Endodermal cell (in vitro differentiated cells): ENCODE measurements around the gene ADAMTS10. TPM values are rescaled to one million over a fixed set of nuclear protein-coding genes. Genes with fewer than 3 reads are reported as not detected.
"Not testable (repeated sequence)": the region's sequence is repeated elsewhere in the genome, so short reads cannot be mapped to it uniquely, and the experiment has no call there.

Experiments
- DNase-seq: peaks from one replicate; pipeline ENCODE4 v3.0.0-alpha.2; 2017
- H3K27ac ChIP-seq: 2 replicates; pipeline ENCODE4 v1.5.1; 2013; ENCODE audit warnings: mild to moderate bottlenecking, low read depth, low read length, moderate library complexity
- H3K27me3 ChIP-seq: 2 replicates; pipeline ENCODE4 v1.6.1; 2013; ENCODE audit warnings: mild to moderate bottlenecking, low read length, moderate library complexity; ENCODE audit not compliant: insufficient read depth, control insufficient read depth, poor library complexity, severe bottlenecking
- H3K36me3 ChIP-seq: 2 replicates; pipeline ENCODE4 v1.7.0; 2013; ENCODE audit warnings: mild to moderate bottlenecking, low read length, moderate library complexity; ENCODE audit not compliant: control insufficient read depth, insufficient read depth
- H3K4me1 ChIP-seq: one replicate; pipeline ENCODE4 v1.7.0; 2013; ENCODE audit warnings: low read length; ENCODE audit not compliant: control insufficient read depth, insufficient read depth
- H3K4me3 ChIP-seq: 2 replicates; pipeline ENCODE4 v1.5.1; 2013; ENCODE audit warnings: mild to moderate bottlenecking, low read length, moderate library complexity
- H3K9ac ChIP-seq: 2 replicates; pipeline ENCODE4 v1.6.1; 2013; ENCODE audit warnings: mild to moderate bottlenecking, low read length, moderate library complexity; ENCODE audit not compliant: poor library complexity, severe bottlenecking; ENCODE audit errors: extremely low read depth
- H3K9me3 ChIP-seq: 2 replicates; pipeline ENCODE4 v1.6.1; 2013; ENCODE audit warnings: mild to moderate bottlenecking, low read length, moderate library complexity; ENCODE audit not compliant: control insufficient read depth
- H3K27ac Mint-ChIP-seq: 2 replicates; pipeline ENCODE4 v1.8.0; 2020; ENCODE audit warnings: mixed read lengths
- H3K27me3 Mint-ChIP-seq: 2 replicates; pipeline ENCODE4 v1.8.0; 2021; ENCODE audit warnings: mild to moderate bottlenecking, mixed read lengths; ENCODE audit not compliant: insufficient read depth
- H3K36me3 Mint-ChIP-seq: 2 replicates; pipeline ENCODE4 v1.8.0; 2020; ENCODE audit warnings: low read depth, mixed read lengths
- H3K4me1 Mint-ChIP-seq: 2 replicates; pipeline ENCODE4 v1.8.0; 2020; ENCODE audit warnings: mixed read lengths
- H3K4me3 Mint-ChIP-seq: 2 replicates; pipeline ENCODE4 v1.8.0; 2020; ENCODE audit warnings: mild to moderate bottlenecking, moderate library complexity, mixed read lengths
- H3K9me3 Mint-ChIP-seq: 2 replicates; pipeline ENCODE4 v1.8.0; 2020; ENCODE audit warnings: mild to moderate bottlenecking, mixed read lengths
- WGBS, 2 experiments: methylation state at CpG; one replicate each; pipeline versions ENCODE4 v1.1.5 to v1.1.7; 2013; ENCODE audit warnings: missing lambda C conversion rate in 2 of 2, mixed read lengths in 1 of 2; ENCODE audit not compliant: insufficient coverage in 1 of 2, insufficient read length in 1 of 2; 5-methylcytosine and 5-hydroxymethylcytosine counted together
- total RNA-seq, 2 donors: library from RNA; stranded (reverse); fragmentation: NEBNext Ultra II Directional in 1 of 2; extraction: Animal tissue kit (Norgen Biotek cat#: 25700) in 1 of 2; gene quantifications; 2 replicates in 1 of 2; 3 replicates in 1 of 2; pipeline ENCODE4 v1.2.1, GENCODE V29; 2021
- TF ChIP-seq, protein P1 (sequence below): fragments of 200-600 bp; sonication (generic); conservative IDR thresholded peaks from 2 replicates; pipeline ENCODE4 v1.5.0; 2021; ENCODE audit warnings: antibody characterized with exemption, mild to moderate bottlenecking

ADAMTS10 gene
- total RNA-seq, 2 donors from 2014 or later: 19.3 to 35.9 TPM

- Mint-ChIP-seq H3K9me3 (no peaks in the 10 kb centered on the region), H3K36me3 (no peaks in the 10 kb centered on the region), H3K27me3 (peaks cover 24% of the 10 kb centered on the region), H3K4me1 (peaks cover 4% of the 10 kb centered on the region), H3K4me3 (no peak within 1 kb of the TSS), H3K27ac (no peak within 1 kb of the TSS)
- Histone ChIP-seq H3K9me3 (no peaks in the 10 kb centered on the region), H3K4me1 (peaks cover 5% of the 10 kb centered on the region), H3K36me3 (no peaks in the 10 kb centered on the region), H3K4me3 (no peak within 1 kb of the TSS), H3K9ac (no peak within 1 kb of the TSS), H3K27ac (no peak within 1 kb of the TSS), H3K27me3 (no peaks in the 10 kb centered on the region)
- DNase-seq: no peak
- 79% methylated on average over 3 of the region's 7 CpGs; no CpG with 5 or more reads in 1 of the 2 experiments for WGBS, 2 experiments
- TF ChIP-seq, protein P1, sequence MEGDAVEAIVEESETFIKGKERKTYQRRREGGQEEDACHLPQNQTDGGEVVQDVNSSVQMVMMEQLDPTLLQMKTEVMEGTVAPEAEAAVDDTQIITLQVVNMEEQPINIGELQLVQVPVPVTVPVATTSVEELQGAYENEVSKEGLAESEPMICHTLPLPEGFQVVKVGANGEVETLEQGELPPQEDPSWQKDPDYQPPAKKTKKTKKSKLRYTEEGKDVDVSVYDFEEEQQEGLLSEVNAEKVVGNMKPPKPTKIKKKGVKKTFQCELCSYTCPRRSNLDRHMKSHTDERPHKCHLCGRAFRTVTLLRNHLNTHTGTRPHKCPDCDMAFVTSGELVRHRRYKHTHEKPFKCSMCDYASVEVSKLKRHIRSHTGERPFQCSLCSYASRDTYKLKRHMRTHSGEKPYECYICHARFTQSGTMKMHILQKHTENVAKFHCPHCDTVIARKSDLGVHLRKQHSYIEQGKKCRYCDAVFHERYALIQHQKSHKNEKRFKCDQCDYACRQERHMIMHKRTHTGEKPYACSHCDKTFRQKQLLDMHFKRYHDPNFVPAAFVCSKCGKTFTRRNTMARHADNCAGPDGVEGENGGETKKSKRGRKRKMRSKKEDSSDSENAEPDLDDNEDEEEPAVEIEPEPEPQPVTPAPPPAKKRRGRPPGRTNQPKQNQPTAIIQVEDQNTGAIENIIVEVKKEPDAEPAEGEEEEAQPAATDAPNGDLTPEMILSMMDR: no peak
These were observed 33.3 kb downstream of the ADAMTS10 start, which contains the start of gene MYO1F for GRCh38 chr19:8577247-8577646. Gene MYO1F, minus strand, starts transcription at chr19:8577442. Its CDS starts 133 bp downstream, at chr19:8577309.

DNA sequence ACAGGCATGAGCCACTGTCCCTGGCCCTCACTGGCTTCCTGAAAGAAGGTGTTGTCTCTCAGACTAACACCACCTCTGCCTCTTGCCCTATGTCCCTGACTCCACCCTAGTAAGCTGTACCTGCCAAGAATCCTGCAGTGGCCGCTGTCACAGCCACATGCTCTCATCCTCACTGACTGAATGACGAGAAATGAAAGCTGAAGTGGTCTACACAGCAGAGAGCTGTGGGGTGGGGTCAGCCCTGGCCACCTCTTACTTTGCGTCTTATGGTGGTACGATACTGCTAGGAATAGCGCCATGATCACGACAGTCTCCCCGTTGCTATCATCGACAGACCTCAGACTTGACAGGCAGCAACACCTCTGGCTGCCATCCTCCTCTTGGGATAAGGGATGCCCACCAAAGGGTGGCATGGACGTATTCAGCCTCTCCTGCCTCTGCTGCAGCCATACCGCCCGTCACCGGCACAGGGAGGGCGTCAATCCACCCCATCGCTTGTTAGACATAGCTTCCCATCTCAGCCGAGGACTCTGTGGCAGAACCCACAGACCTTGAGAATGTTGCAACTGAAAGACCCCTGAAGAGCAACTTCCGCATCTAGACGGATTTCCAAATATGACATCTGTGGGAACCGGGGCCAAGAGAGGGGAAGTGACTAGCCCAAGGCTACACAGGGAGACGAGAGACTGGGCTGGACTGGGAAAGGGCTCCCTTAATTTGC lies 34.1 kb downstream of the ADAMTS10 start:
- H3K4me3 Mint-ChIP-seq: no peak overlapping the region
- DNase-seq: no peak
- H3K27ac Mint-ChIP-seq: no peak overlapping the region
- TF ChIP-seq, protein P1: no peak
- H3K9ac ChIP-seq: no peak overlapping the region
- H3K27me3 Mint-ChIP-seq: peaks cover 24% of the 10 kb centered on the region
- no peak overlapping the region for H3K4me3 ChIP-seq
- H3K9me3 ChIP-seq: no peaks in the 10 kb centered on the region
- no peak overlapping the region for H3K27ac ChIP-seq
- no peaks in the 10 kb centered on the region for H3K36me3 Mint-ChIP-seq
- H3K36me3 ChIP-seq: no peaks in the 10 kb centered on the region
- H3K9me3 Mint-ChIP-seq: no peaks in the 10 kb centered on the region
- H3K27me3 ChIP-seq: no peaks in the 10 kb centered on the region
- 94 to 96% methylated on average over 18 to 19 of the region's 19 CpGs for WGBS, 2 experiments
- H3K4me1 ChIP-seq: peaks cover 5% of the 10 kb centered on the region
- peaks cover 4% of the 10 kb centered on the region for H3K4me1 Mint-ChIP-seq

GRCh38 chr19:8575467-8575997 lies 35.0 kb downstream of the ADAMTS10 start:
- H3K27ac Mint-ChIP-seq: no peak overlapping the region
- Histone ChIP-seq H3K4me1 (peaks cover 5% of the 10 kb centered on the region), H3K27me3 (no peaks in the 10 kb centered on the region), H3K9me3 (no peaks in the 10 kb centered on the region), H3K9ac (no peak overlapping the region), H3K27ac (no peak overlapping the region), H3K36me3 (no peaks in the 10 kb centered on the region), H3K4me3 (no peak overlapping the region)
- no peaks in the 10 kb centered on the region for H3K9me3 Mint-ChIP-seq
- H3K4me1 Mint-ChIP-seq: peaks cover 4% of the 10 kb centered on the region
- TF ChIP-seq, protein P1: no peak
- no peaks in the 10 kb centered on the region for H3K36me3 Mint-ChIP-seq
- 59 to 66% methylated on average over 7 to 10 of the region's 10 CpGs for WGBS, 2 experiments
- peak; percentile 65 for DNase-seq
- H3K27me3 Mint-ChIP-seq: peaks cover 24% of the 10 kb centered on the region
- H3K4me3 Mint-ChIP-seq: no peak overlapping the region

- peaks cover 23% of the 10 kb centered on the region for H3K27me3 Mint-ChIP-seq
- H3K9me3 ChIP-seq, H3K9me3 Mint-ChIP-seq, DNase-seq, H3K4me1 Mint-ChIP-seq, H3K9ac ChIP-seq, H3K4me3 Mint-ChIP-seq, H3K4me3 ChIP-seq, H3K27me3 ChIP-seq, H3K4me1 ChIP-seq, H3K27ac ChIP-seq, H3K36me3 Mint-ChIP-seq, H3K27ac Mint-ChIP-seq, H3K36me3 ChIP-seq: not testable (repeated sequence)
- 94 to 95% methylated on average over 4 to 7 of the region's 7 CpGs for WGBS, 2 experiments
These were observed 35.9 kb downstream of the ADAMTS10 start for GRCh38 chr19:8574619-8574922.
